Psoas muscle (tissue), 8 donors: Measurements from ENCODE around the gene WDFY1. TPM values are rescaled to one million over a fixed set of nuclear protein-coding genes. Genes with fewer than 3 reads are reported as not detected.

Experiments
- ATAC-seq, 4 donors: fragments of 200-7000 bp; cut with Tn5 transposase; one replicate each; pipeline ENCODE4 v1.9.1; 2020; ENCODE audit warnings: moderate library complexity in 3 of 4, mild to moderate bottlenecking in 2 of 4
- DNase-seq, 2 donors: peaks; one replicate each; pipeline ENCODE4 v3.0.0-alpha.2; 2020
- H3K27ac ChIP-seq: fragments of 200-600 bp; one replicate; pipeline ENCODE4 v1.8.0; 2022
- H3K27me3 ChIP-seq, 3 donors: fragments of 200-600 bp in 1 of 3; one replicate each; pipeline versions ENCODE4 v1.6.1 to v1.8.0; 2013 to 2022; ENCODE audit warnings: low read length in 2 of 3, mild to moderate bottlenecking in 2 of 3, moderate library complexity in 1 of 3; ENCODE audit not compliant: insufficient read depth in 3 of 3
- H3K36me3 ChIP-seq, 2 donors: fragments of 200-600 bp in 1 of 2; one replicate each; pipeline versions ENCODE4 v1.6.1 to v1.8.0; 2013 to 2022; ENCODE audit warnings: low read depth in 1 of 2, mild to moderate bottlenecking in 1 of 2, moderate library complexity in 1 of 2; ENCODE audit not compliant: insufficient read depth in 1 of 2
- H3K4me1 ChIP-seq: fragments of 200-600 bp; one replicate; pipeline ENCODE4 v1.8.0; 2022
- H3K4me3 ChIP-seq: fragments of 200-600 bp; one replicate; pipeline ENCODE4 v1.8.0; 2022; ENCODE audit warnings: mild to moderate bottlenecking
- H3K9me3 ChIP-seq: fragments of 200-600 bp; one replicate; pipeline ENCODE4 v1.8.0; 2022
- CTCF ChIP-seq: fragments of 200-600 bp; IDR thresholded peaks from one replicate; pipeline ENCODE4 v1.8.0; 2022; ENCODE audit warnings: antibody characterized with exemption
- WGBS, 3 donors: extraction: QIAGEN DNeasy Blood & Tissue Kit; methylation state at CpG; one replicate each; pipeline versions ENCODE4 v1.1.6 to v1.1.7; 2013; 5-methylcytosine and 5-hydroxymethylcytosine counted together
- intact Hi-C, 2 donors: fragments of 100-400 bp; cut with DNase I; formaldehyde crosslinking; loops; one replicate each; pipeline versions ENCODE4 v1.11.0 to v1.14.2; 2022
- polyA plus RNA-seq, 3 donors: library from polyadenylated mRNA; stranded (reverse); fragments of 200-250 nt; gene quantifications; one replicate each; pipeline ENCODE4 v1.2.3, GENCODE V29; 2013
- total RNA-seq, 4 donors: library from RNA; stranded (reverse); fragmentation: NEBNext Ultra II Directional in 2 of 4; extraction: Animal tissue kit (Norgen Biotek cat#: 25700) in 2 of 4; gene quantifications; one replicate each; pipeline versions ENCODE4 v1.2.1 to v1.2.4, GENCODE V29; 2021 to 2023
- donor health status: healthy with polysubstance abuse.
- donor health status: DM: no; HTN: no; CAD: no; lungs with moderate emphysema.
- donor health status: Bipolar disorder and iron deficiency.
- donor health status: healthy.
- donor health status: DM: yes; HTN: yes; CAD: no.
- donor health status: DM: no; HTN: no; CAD: no.
- donor health status: DM: no; HTN: no; CAD: no.
- donor health status: DM: yes; HTN: yes; CAD: no.

Gene WDFY1
- total and polyA plus RNA-seq, 7 donors = 9.7 to 21.8 (median 14.2) TPM

- peaks cover 2 to 33% of the 10 kb centered on the region in 2 donors for H3K36me3 ChIP-seq
- H3K27ac ChIP-seq = no peak overlapping the region
- intact Hi-C loops = no loop called here
- no peak overlapping the region for H3K4me3 ChIP-seq
- H3K9me3 ChIP-seq = no peaks in the 10 kb centered on the region
- DNase-seq (no peak), ATAC-seq (no peak)
- 94 to 96% (median 95%) methylated on average over 8 of the region's 8 CpGs for WGBS, 3 donors
- H3K27me3 ChIP-seq = no peaks in the 10 kb centered on the region
- no peak for TF ChIP-seq CTCF
- peaks cover 12% of the 10 kb centered on the region for H3K4me1 ChIP-seq
Measured at GRCh38 chr2:223916181-223916920, 28.8 kb downstream of the WDFY1 start.

DNA sequence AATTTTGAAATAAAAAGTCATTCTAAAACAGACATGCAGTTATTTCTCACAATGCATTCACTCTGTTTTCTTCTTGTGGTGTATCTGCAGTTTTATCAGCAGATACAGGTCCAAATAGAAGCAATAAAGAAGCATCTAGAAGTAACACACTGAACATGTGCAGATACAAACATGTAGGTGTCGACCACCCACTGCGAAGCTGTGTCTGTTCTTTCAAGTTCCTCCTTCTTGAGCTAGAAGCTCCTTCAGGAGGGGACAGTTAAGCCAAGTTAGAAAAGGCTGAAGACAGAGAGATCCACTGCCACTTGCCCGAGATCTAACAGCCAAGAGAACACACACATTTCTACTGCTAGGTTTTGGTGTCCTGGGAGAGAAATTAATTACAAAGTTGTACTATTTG lies 30.1 kb downstream of the WDFY1 start:
- peaks cover 2 to 41% of the 10 kb centered on the region in 2 donors for H3K36me3 ChIP-seq
- no peak overlapping the region for H3K27ac ChIP-seq
- no peak overlapping the region for H3K4me3 ChIP-seq
- DNase-seq = no peak
- TF ChIP-seq CTCF = no peak
- intact Hi-C loops = no loop called here
- peaks cover 17% of the 10 kb centered on the region for H3K4me1 ChIP-seq
- H3K27me3 ChIP-seq = no peaks in the 10 kb centered on the region
- H3K9me3 ChIP-seq = no peaks in the 10 kb centered on the region
- WGBS, 3 donors = 88 to 93% (median 90%) methylated on average over 3 of the region's 3 CpGs
- ATAC-seq = no peak

GRCh38 chr2:223914324-223914723 lies 30.8 kb downstream of the WDFY1 start:
- H3K27ac ChIP-seq = no peak overlapping the region
- ATAC-seq (no peak), DNase-seq (no peak)
- H3K4me3 ChIP-seq = no peak overlapping the region
- no peak for TF ChIP-seq CTCF
- H3K9me3 ChIP-seq = no peaks in the 10 kb centered on the region
- peaks cover 2 to 41% of the 10 kb centered on the region in 2 donors for H3K36me3 ChIP-seq
- intact Hi-C loops = no loop called here
- no peaks in the 10 kb centered on the region for H3K27me3 ChIP-seq
- peaks cover 19% of the 10 kb centered on the region for H3K4me1 ChIP-seq

DNA sequence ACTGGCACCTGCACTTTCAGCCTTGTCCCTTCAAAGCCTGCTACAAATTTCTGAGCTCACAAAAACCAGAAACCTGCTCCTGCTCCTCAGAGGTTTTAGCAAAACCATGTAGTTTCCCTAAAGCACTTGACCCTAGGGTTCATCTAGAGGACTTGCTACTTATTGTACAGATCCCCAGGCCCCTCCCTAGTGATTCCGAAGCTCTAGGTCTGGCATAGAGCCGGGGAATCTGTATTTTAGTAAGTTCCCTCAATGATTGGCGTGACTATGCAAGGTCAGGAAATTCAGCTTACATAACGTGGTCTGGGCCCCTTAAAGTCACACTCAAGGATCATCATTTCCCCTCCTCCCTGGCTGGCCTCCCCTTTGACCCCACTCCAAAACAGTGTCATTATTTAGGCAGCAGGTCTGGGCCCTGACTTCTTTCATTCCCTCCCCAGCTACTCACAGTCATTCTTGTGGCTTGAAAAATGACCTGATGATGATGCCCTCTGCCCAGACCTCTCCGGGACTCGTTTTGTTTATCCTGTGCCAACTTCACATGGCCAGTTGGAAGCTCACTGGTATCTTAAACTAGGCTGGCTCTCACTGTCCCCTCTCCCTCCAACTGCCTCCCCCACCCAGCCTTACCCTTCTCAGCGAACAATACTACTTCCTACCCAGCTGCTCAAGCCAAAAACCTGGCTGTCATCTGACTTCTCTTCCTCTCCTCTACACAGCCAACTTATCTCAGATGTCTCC lies 36.0 kb downstream of the WDFY1 start:
- intact Hi-C loops = no loop called here
- Histone ChIP-seq H3K27me3 (no peaks in the 10 kb centered on the region), H3K9me3 (no peaks in the 10 kb centered on the region), H3K36me3 (peaks cover 2 to 26% of the 10 kb centered on the region in 2 donors), H3K4me3 (no peak overlapping the region), H3K27ac (no peak overlapping the region), H3K4me1 (peaks cover 18% of the 10 kb centered on the region)
- TF ChIP-seq CTCF = no peak
- DNase-seq = no peak
- peak; percentile 66 to 71 (median 68) for ATAC-seq
- WGBS, 3 donors = 38 to 47% (median 46%) methylated on average over 7 of the region's 7 CpGs
